ENCODE measurements around the gene MVB12B.

The MVB12B gene

DNA sequence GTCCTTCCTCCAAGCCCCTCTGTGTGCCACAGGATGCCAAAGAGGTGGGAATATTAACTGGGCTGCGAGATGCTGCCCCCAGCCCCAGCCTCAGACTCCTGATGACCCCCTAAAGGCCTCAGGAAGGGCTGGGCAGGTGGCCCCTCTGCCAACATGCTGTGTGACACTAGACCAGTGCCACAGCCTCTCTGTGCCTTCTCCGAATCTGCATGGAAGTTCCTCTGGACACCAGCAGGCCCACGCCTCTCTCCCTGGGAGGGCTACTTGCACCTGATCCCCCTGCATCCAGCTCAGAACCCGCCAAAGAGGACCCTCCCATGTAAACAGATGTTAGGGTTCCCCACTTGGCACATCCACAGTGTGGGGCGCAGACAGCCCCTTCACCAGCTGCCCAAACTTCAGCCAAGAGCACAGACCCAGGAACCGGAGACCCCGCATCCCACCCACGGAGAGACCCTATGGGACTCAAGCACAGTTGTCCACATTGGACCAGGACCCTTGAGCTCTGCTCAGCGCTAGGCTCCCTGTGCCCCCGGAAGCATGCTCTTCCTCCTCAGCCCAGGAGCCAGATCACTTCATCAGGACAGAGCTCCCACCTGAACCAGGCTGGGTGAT is 195.5 kb downstream of the MVB12B start:
- Histone ChIP-seq H3K27me3 (ENCODE audit: control insufficient read depth, insufficient read depth, low read length) (peaks cover 52% of the 10 kb centered on the region), H3K4me1 (ENCODE audit: control insufficient read depth, insufficient read depth, low read length) (peaks cover 4% of the 10 kb centered on the region), H3K4me3 (ENCODE audit: low read length) (no peak overlapping the region), H3K9me3 (ENCODE audit: control insufficient read depth, low read length) (no peaks in the 10 kb centered on the region), H3K9ac (ENCODE audit: low read length) (no peak overlapping the region), H3K36me3 (ENCODE audit: control insufficient read depth, insufficient read depth, low read length) (no peaks in the 10 kb centered on the region)

DNA sequence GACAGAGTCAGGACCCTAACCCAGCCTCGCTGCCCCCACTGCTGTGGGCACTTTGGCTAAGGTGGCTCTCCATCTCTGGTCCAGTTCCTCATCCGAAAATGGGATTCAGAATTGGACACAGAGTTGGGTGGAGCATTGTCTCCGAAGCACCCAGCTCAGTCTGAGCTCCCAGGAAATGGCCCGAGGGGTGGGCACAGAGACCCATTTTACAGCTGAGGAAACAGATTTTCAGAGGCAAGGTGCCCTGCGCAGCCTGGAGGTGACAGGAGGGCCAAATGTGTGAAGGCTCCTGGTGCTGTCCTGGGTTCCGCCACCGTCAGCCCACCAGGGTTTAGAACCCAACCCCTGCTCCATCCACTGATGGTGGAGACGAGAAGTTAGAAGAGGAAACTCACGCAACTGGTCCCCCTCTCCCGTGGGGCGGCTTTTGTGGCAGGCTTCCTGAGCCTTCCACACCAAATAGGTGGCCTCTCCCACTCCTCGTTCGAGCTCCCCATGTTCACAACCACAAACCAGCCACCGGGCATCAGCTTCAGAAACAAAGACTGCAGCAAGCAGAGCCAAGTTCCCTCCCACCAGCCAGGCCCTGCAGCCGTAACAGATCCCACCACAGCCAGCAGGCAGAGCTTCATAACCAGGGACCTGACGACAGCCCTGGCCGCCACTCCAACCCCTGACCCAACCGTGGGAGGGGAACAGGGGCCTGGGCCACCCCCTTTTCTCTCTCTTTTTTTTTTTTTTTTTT is 196.2 kb downstream of the MVB12B start:
- peaks cover 45% of the 10 kb centered on the region for H3K27me3 ChIP-seq (ENCODE audit: control insufficient read depth, insufficient read depth, low read length)
- no peaks in the 10 kb centered on the region for H3K4me1 ChIP-seq (ENCODE audit: control insufficient read depth, insufficient read depth, low read length)
- H3K9ac ChIP-seq (ENCODE audit: low read length): no peak overlapping the region
- no peaks in the 10 kb centered on the region for H3K9me3 ChIP-seq (ENCODE audit: control insufficient read depth, low read length)
- H3K36me3 ChIP-seq (ENCODE audit: control insufficient read depth, insufficient read depth, low read length): no peaks in the 10 kb centered on the region
- H3K4me3 ChIP-seq (ENCODE audit: low read length): no peak overlapping the region

DNA sequence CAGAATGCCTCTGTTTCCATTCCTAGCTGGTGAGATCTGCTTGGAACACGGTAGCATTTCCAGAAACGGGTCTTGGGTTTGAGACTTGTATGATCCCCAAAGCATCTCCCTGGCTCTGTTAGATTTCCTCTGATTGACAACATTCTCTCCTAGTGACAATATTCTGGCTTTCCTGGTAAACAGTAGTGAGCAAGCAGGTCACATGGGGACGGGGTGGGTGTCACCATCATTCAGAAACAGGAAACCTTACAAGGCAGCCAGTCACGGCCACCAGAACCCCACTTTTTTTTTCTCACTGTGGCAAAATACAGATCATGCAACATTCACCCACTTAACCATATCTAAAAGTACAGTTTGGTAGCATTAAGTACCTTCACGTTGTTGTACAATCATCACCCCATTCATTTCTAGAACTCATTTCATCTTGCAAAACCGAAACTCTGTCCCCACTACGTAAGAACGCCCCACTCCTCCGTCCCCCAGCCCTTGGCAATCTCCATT is 197.0 kb downstream of the MVB12B start:
- Histone ChIP-seq H3K9ac (ENCODE audit: low read length) (no peak overlapping the region), H3K27me3 (ENCODE audit: control insufficient read depth, insufficient read depth, low read length) (peaks cover 36% of the 10 kb centered on the region), H3K4me3 (ENCODE audit: low read length) (no peak overlapping the region), H3K36me3 (ENCODE audit: control insufficient read depth, insufficient read depth, low read length) (no peaks in the 10 kb centered on the region), H3K9me3 (ENCODE audit: control insufficient read depth, low read length) (no peaks in the 10 kb centered on the region), H3K4me1 (ENCODE audit: control insufficient read depth, insufficient read depth, low read length) (no peaks in the 10 kb centered on the region)

- Histone ChIP-seq H3K4me3 (ENCODE audit: low read length) (no peak overlapping the region), H3K27me3 (ENCODE audit: control insufficient read depth, insufficient read depth, low read length) (peaks cover 28% of the 10 kb centered on the region), H3K9me3 (ENCODE audit: control insufficient read depth, low read length) (no peaks in the 10 kb centered on the region), H3K4me1 (ENCODE audit: control insufficient read depth, insufficient read depth, low read length) (no peaks in the 10 kb centered on the region), H3K36me3 (ENCODE audit: control insufficient read depth, insufficient read depth, low read length) (no peaks in the 10 kb centered on the region), H3K9ac (ENCODE audit: low read length) (no peak overlapping the region)
These were observed 197.9 kb downstream of the MVB12B start for GRCh38 chr9:126524353-126525077.

- H3K9ac ChIP-seq (ENCODE audit: low read length): no peak overlapping the region
- H3K4me3 ChIP-seq (ENCODE audit: low read length): no peak overlapping the region
- H3K27me3 ChIP-seq (ENCODE audit: control insufficient read depth, insufficient read depth, low read length): peaks cover 22% of the 10 kb centered on the region
- H3K4me1 ChIP-seq (ENCODE audit: control insufficient read depth, insufficient read depth, low read length): no peaks in the 10 kb centered on the region
- H3K36me3 ChIP-seq (ENCODE audit: control insufficient read depth, insufficient read depth, low read length): no peaks in the 10 kb centered on the region
- H3K9me3 ChIP-seq (ENCODE audit: control insufficient read depth, low read length): no peaks in the 10 kb centered on the region
These were observed 199.8 kb downstream of the MVB12B start for GRCh38 chr9:126526218-126527108.

GRCh38 chr9:126527109-126527825 is 200.6 kb downstream of the MVB12B start:
- no peaks in the 10 kb centered on the region for H3K4me1 ChIP-seq (ENCODE audit: control insufficient read depth, insufficient read depth, low read length)
- no peak overlapping the region for H3K9ac ChIP-seq (ENCODE audit: low read length)
- no peaks in the 10 kb centered on the region for H3K36me3 ChIP-seq (ENCODE audit: control insufficient read depth, insufficient read depth, low read length)
- H3K4me3 ChIP-seq (ENCODE audit: low read length): no peak overlapping the region
- H3K9me3 ChIP-seq (ENCODE audit: control insufficient read depth, low read length): no peaks in the 10 kb centered on the region
- peaks cover 22% of the 10 kb centered on the region for H3K27me3 ChIP-seq (ENCODE audit: control insufficient read depth, insufficient read depth, low read length)

- H3K9me3 ChIP-seq (ENCODE audit: control insufficient read depth, low read length): no peaks in the 10 kb centered on the region
These were observed 201.5 kb downstream of the MVB12B start for GRCh38 chr9:126528111-126528510.

DNA sequence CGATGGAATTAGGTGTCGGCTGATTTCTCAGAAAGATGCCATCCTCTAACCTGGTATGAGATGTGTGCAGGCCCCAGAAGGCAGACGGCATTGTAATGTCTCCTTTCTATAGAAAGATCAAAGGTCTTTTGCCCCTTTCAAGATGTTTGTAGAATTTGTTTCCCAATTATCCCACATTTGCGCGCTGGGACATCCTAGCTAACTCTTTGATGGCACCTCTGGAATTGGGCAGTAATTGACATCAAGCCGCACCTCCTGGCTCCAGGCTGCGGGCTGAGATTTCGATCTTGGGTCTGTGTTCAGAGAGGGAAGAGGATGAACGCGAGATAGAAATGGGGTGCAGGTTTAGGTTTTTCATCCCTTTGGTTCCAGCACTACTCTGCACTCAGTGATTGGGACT is 202.3 kb downstream of the MVB12B start:
- H3K9ac ChIP-seq (ENCODE audit: low read length): no peak overlapping the region
- no peak overlapping the region for H3K4me3 ChIP-seq (ENCODE audit: low read length)
- H3K36me3 ChIP-seq (ENCODE audit: control insufficient read depth, insufficient read depth, low read length): no peaks in the 10 kb centered on the region
- no peaks in the 10 kb centered on the region for H3K4me1 ChIP-seq (ENCODE audit: control insufficient read depth, insufficient read depth, low read length)
- H3K9me3 ChIP-seq (ENCODE audit: control insufficient read depth, low read length): no peaks in the 10 kb centered on the region
- peaks cover 29% of the 10 kb centered on the region for H3K27me3 ChIP-seq (ENCODE audit: control insufficient read depth, insufficient read depth, low read length)

More at GRCh38 chr9:126528111-126528510, 201.5 kb downstream of the MVB12B start:
- H3K4me1 ChIP-seq (ENCODE audit: control insufficient read depth, insufficient read depth, low read length): no peaks in the 10 kb centered on the region
- H3K9ac ChIP-seq (ENCODE audit: low read length): no peak overlapping the region
- no peaks in the 10 kb centered on the region for H3K36me3 ChIP-seq (ENCODE audit: control insufficient read depth, insufficient read depth, low read length)
- peaks cover 25% of the 10 kb centered on the region for H3K27me3 ChIP-seq (ENCODE audit: control insufficient read depth, insufficient read depth, low read length)
- H3K4me3 ChIP-seq (ENCODE audit: low read length): no peak overlapping the region

DNA sequence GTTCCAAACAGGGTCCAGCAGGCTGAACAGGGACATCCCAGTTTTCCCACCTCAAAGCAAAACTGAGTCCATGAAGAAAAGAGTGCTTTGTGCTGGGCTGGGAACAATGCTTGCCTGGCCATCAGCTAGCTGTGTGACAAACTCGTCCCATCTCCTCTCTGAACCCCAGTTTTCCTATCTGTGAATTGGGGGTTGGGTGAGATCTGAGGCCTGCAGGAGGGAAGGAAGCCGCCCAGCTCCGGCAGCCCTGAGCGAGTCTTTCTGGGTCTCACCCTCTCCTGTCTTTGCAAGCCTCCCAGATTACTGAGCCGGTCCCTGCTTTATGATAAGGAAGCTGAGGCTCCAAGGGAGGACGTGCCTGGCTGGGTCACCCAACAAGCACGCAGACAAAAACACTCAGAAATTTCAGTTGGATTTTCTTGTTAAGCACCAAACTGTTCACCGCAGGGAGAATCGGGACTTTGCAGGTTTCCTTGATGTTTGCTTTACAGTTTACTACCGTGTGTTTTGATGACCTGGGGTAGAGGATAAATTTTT is 204.5 kb downstream of the MVB12B start:
- no peak overlapping the region for H3K9ac ChIP-seq (ENCODE audit: low read length)
- H3K9me3 ChIP-seq (ENCODE audit: control insufficient read depth, low read length): no peaks in the 10 kb centered on the region
- no peaks in the 10 kb centered on the region for H3K36me3 ChIP-seq (ENCODE audit: control insufficient read depth, insufficient read depth, low read length)
- H3K4me3 ChIP-seq (ENCODE audit: low read length): no peak overlapping the region
- peaks cover 37% of the 10 kb centered on the region for H3K27me3 ChIP-seq (ENCODE audit: control insufficient read depth, insufficient read depth, low read length)
- no peaks in the 10 kb centered on the region for H3K4me1 ChIP-seq (ENCODE audit: control insufficient read depth, insufficient read depth, low read length)

- Histone ChIP-seq H3K9ac (ENCODE audit: low read length) (no peak overlapping the region), H3K4me1 (ENCODE audit: control insufficient read depth, insufficient read depth, low read length) (no peaks in the 10 kb centered on the region), H3K9me3 (ENCODE audit: control insufficient read depth, low read length) (no peaks in the 10 kb centered on the region), H3K4me3 (ENCODE audit: low read length) (no peak overlapping the region), H3K27me3 (ENCODE audit: control insufficient read depth, insufficient read depth, low read length) (peaks cover 37% of the 10 kb centered on the region), H3K36me3 (ENCODE audit: control insufficient read depth, insufficient read depth, low read length) (no peaks in the 10 kb centered on the region)
These were observed 205.0 kb downstream of the MVB12B start for GRCh38 chr9:126531591-126531990.

DNA sequence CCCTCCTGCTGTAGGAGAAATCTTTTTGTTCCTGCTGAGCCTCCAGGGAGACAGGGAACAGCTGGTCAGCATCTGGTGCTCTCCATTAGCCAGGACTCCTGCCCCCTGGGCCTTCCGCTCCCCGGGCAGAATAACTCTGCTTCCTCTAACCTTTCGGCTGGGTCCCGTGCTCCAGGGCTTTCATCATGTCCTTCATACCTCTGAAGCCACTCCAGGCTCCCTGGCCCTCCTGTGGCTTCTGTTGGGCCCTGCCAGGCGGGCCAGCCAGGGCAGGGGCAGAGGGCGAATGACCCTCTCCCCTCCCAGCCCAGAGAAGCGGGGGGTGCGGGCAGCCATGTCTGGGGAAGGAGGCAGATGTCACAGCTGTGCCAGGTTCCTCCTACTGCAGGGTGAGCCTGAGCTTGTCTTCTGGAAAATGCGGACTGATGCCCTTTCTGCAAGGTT is 205.4 kb downstream of the MVB12B start:
- H3K9ac ChIP-seq (ENCODE audit: low read length): no peak overlapping the region
- H3K36me3 ChIP-seq (ENCODE audit: control insufficient read depth, insufficient read depth, low read length): no peaks in the 10 kb centered on the region
- no peaks in the 10 kb centered on the region for H3K9me3 ChIP-seq (ENCODE audit: control insufficient read depth, low read length)
- no peak overlapping the region for H3K4me3 ChIP-seq (ENCODE audit: low read length)
- no peaks in the 10 kb centered on the region for H3K4me1 ChIP-seq (ENCODE audit: control insufficient read depth, insufficient read depth, low read length)
- H3K27me3 ChIP-seq (ENCODE audit: control insufficient read depth, insufficient read depth, low read length): peaks cover 37% of the 10 kb centered on the region
